Vagina (tissue), 2 donors: ENCODE data around the gene OSBP2. TPM values are rescaled to one million over a fixed set of nuclear protein-coding genes. Genes with fewer than 3 reads are reported as not detected.

Experiments
- DNase-seq, 2 donors: peaks; one replicate each; pipeline ENCODE4 v3.0.0-alpha.2; 2017; ENCODE audit errors: extremely low spot score in 2 of 2
- H3K27ac ChIP-seq: fragments of 200-600 bp; sonication (generic); one replicate; pipeline ENCODE4 v1.5.1; 2019
- H3K27me3 ChIP-seq: fragments of 200-600 bp; sonication (generic); one replicate; pipeline ENCODE4 v1.5.1; 2019
- H3K36me3 ChIP-seq, 2 donors: fragments of 200-600 bp; sonication (generic); one replicate each; pipeline ENCODE4 v1.5.1; 2017 to 2019
- H3K4me1 ChIP-seq: fragments of 200-600 bp; sonication (generic); one replicate; pipeline ENCODE4 v1.5.1; 2019
- H3K4me3 ChIP-seq, 2 donors: fragments of 200-600 bp; sonication (generic); 1 replicate in 1 of 2; 2 replicates in 1 of 2; pipeline ENCODE4 v1.5.1; 2016 to 2019
- H3K9me3 ChIP-seq: fragments of 200-600 bp; sonication (generic); one replicate; pipeline ENCODE4 v1.5.1; 2019
- CTCF ChIP-seq, 3 experiments: fragments of 450-650 bp in 2 of 3; fragments of 200-600 bp in 1 of 3; sonication (generic) in 1 of 3; IDR thresholded peaks; one replicate each; pipeline ENCODE4 v1.5.1; 2017 to 2019; ENCODE audit warnings: antibody characterized with exemption in 3 of 3, mild to moderate bottlenecking in 2 of 3, moderate library complexity in 2 of 3
- POLR2A ChIP-seq, 2 donors: fragments of 450-650 bp; IDR thresholded peaks; one replicate each; pipeline ENCODE4 v1.6.1; 2017; ENCODE audit warnings: antibody characterized with exemption in 2 of 2, mild to moderate bottlenecking in 2 of 2, moderate library complexity in 2 of 2
- POLR2AphosphoS5 ChIP-seq, 2 donors: sonication (generic); formaldehyde crosslinking; IDR thresholded peaks; one replicate each; pipeline ENCODE4 v1.9.0; 2017; ENCODE audit warnings: antibody characterized with exemption in 2 of 2, mild to moderate bottlenecking in 2 of 2, low read depth in 1 of 2; ENCODE audit not compliant: insufficient read depth in 1 of 2
- intact Hi-C: fragments of 100-400 bp; cut with DNase I; formaldehyde crosslinking; loops from one replicate; pipeline ENCODE4 v1.15.1; 2023
- total RNA-seq: library from RNA; depleted of rRNA; stranded (reverse); fragments of >200 nt; gene quantifications from one replicate; pipeline ENCODE4 v1.2.3, GENCODE V29; 2016

The OSBP2 gene
- total RNA-seq, 1 donor from 2014 or later: 3.7 TPM

- Histone ChIP-seq H3K36me3 (no peaks in the 10 kb centered on the region), H3K4me1 (no peaks in the 10 kb centered on the region), H3K27me3 (no peaks in the 10 kb centered on the region), H3K4me3 (no peak overlapping the region), H3K27ac (no peak overlapping the region), H3K9me3 (no peaks in the 10 kb centered on the region)
- intact Hi-C loops: no loop called here
- TF ChIP-seq POLR2A (IDR thresholded peaks at IDR 0.05) (no peak), CTCF (IDR thresholded peaks at IDR 0.05) (no peak), POLR2AphosphoS5 (IDR thresholded peaks at IDR 0.05; ENCODE audit: insufficient read depth in 1 of 2, low read depth in 1 of 2) (no peak)
- DNase-seq: no peak
Observed at GRCh38 chr22:30816413-30816812, 121.7 kb downstream of the OSBP2 start.

- Histone ChIP-seq H3K4me1 (peaks cover 10% of the 10 kb centered on the region), H3K4me3 (no peak overlapping the region), H3K36me3 (no peaks in the 10 kb centered on the region), H3K27me3 (no peaks in the 10 kb centered on the region), H3K9me3 (no peaks in the 10 kb centered on the region), H3K27ac (no peak overlapping the region)
- DNase-seq: no peak
- intact Hi-C loops: no loop called here
- TF ChIP-seq CTCF (IDR thresholded peaks at IDR 0.05) (no peak), POLR2AphosphoS5 (IDR thresholded peaks at IDR 0.05; ENCODE audit: insufficient read depth in 1 of 2, low read depth in 1 of 2) (no peak), POLR2A (IDR thresholded peaks at IDR 0.05) (no peak)
Observed at GRCh38 chr22:30821381-30821780, 126.7 kb downstream of the OSBP2 start.

- Histone ChIP-seq H3K4me1 (peaks cover 10% of the 10 kb centered on the region), H3K27me3 (no peaks in the 10 kb centered on the region), H3K36me3 (no peaks in the 10 kb centered on the region), H3K9me3 (no peaks in the 10 kb centered on the region), H3K4me3 (peak overlapping the region in 1 of 2 donors; percentile 26), H3K27ac (no peak overlapping the region)
- intact Hi-C loops: no loop called here
- TF ChIP-seq POLR2A (IDR thresholded peaks at IDR 0.05) (no peak), POLR2AphosphoS5 (IDR thresholded peaks at IDR 0.05; ENCODE audit: insufficient read depth in 1 of 2, low read depth in 1 of 2) (no peak), CTCF (IDR thresholded peaks at IDR 0.05) (no peak)
- DNase-seq: no peak
Observed at GRCh38 chr22:30821863-30822215, 127.2 kb downstream of the OSBP2 start.

- no peaks in the 10 kb centered on the region for H3K36me3 ChIP-seq
- no peaks in the 10 kb centered on the region for H3K27me3 ChIP-seq
- DNase-seq: no peak
- peak overlapping the region; percentile 23 to 26 for H3K4me3 ChIP-seq
- intact Hi-C loops: no loop called here
- no peaks in the 10 kb centered on the region for H3K9me3 ChIP-seq
- no peak overlapping the region for H3K27ac ChIP-seq
- peaks cover 10% of the 10 kb centered on the region for H3K4me1 ChIP-seq
- TF ChIP-seq POLR2A (IDR thresholded peaks at IDR 0.05) (no peak), POLR2AphosphoS5 (IDR thresholded peaks at IDR 0.05; ENCODE audit: insufficient read depth in 1 of 2, low read depth in 1 of 2) (no peak), CTCF (IDR thresholded peaks at IDR 0.05) (no peak)
Observed at GRCh38 chr22:30822216-30823014, 127.7 kb downstream of the OSBP2 start.

GRCh38 chr22:30823015-30823370, 128.3 kb downstream of the OSBP2 start:
- Histone ChIP-seq H3K27me3 (no peaks in the 10 kb centered on the region), H3K36me3 (no peaks in the 10 kb centered on the region)
- TF ChIP-seq CTCF (IDR thresholded peaks at IDR 0.05): no peak
- no peak for TF ChIP-seq POLR2A (IDR thresholded peaks at IDR 0.05)
- no peak for TF ChIP-seq POLR2AphosphoS5 (IDR thresholded peaks at IDR 0.05; ENCODE audit: insufficient read depth in 1 of 2, low read depth in 1 of 2)

More at GRCh38 chr22:30823015-30823370, 128.3 kb downstream of the OSBP2 start:
- Histone ChIP-seq H3K27ac (no peak overlapping the region), H3K4me3 (peak overlapping the region in 1 of 2 donors; percentile 26), H3K4me1 (peaks cover 10% of the 10 kb centered on the region), H3K9me3 (no peaks in the 10 kb centered on the region)
- intact Hi-C loops: no loop called here
- no peak for DNase-seq
